Neuronal stem cell (in vitro differentiated cells): ENCODE measurements around the gene SLC22A16.

Experiments
- DNase-seq: peaks from one replicate; pipeline ENCODE4 v3.0.0-alpha.2; 2013; ENCODE audit warnings: low spot score
- H2AFZ ChIP-seq: one replicate; pipeline ENCODE4 v1.6.1; 2013; ENCODE audit warnings: mild to moderate bottlenecking, low read length, inconsistent platforms
- H2AK5ac ChIP-seq: 2 replicates; pipeline ENCODE4 v1.6.1; 2013; ENCODE audit warnings: low read depth, mild to moderate bottlenecking, inconsistent platforms, low read length, moderate library complexity, mixed read lengths
- H2BK120ac ChIP-seq: 2 replicates; pipeline ENCODE4 v1.6.1; 2013; ENCODE audit warnings: low read depth, mild to moderate bottlenecking, inconsistent platforms, low read length, moderate library complexity, mixed read lengths
- H2BK12ac ChIP-seq: one replicate; pipeline ENCODE4 v1.6.1; 2013; ENCODE audit warnings: low read length, inconsistent platforms
- H2BK15ac ChIP-seq: 2 replicates; pipeline ENCODE4 v1.6.1; 2013; ENCODE audit warnings: mild to moderate bottlenecking, low read length, inconsistent platforms, mixed read lengths
- H2BK5ac ChIP-seq: one replicate; pipeline ENCODE4 v1.6.1; 2013; ENCODE audit warnings: inconsistent platforms, mild to moderate bottlenecking, low read length, moderate library complexity
- H3K14ac ChIP-seq: one replicate; pipeline ENCODE4 v1.6.1; 2013; ENCODE audit warnings: low read length, inconsistent platforms
- H3K18ac ChIP-seq: 2 replicates; pipeline ENCODE4 v1.6.1; 2013; ENCODE audit warnings: low read length, inconsistent platforms
- H3K23ac ChIP-seq: 2 replicates; pipeline ENCODE4 v1.6.1; 2013; ENCODE audit warnings: low read depth, mild to moderate bottlenecking, mixed read lengths, low read length, inconsistent platforms; ENCODE audit not compliant: poor library complexity
- H3K27ac ChIP-seq: replicated peaks from 3 replicates; pipeline ENCODE4 v1.5.1; 2013; ENCODE audit warnings: low read length, inconsistent platforms
- H3K27me3 ChIP-seq, 3 experiments: 2 replicates each; pipeline ENCODE4 v1.6.1; 2013; ENCODE audit warnings: low read length in 3 of 3, mild to moderate bottlenecking in 2 of 3, inconsistent platforms in 1 of 3, low read depth in 1 of 3, mixed read lengths in 1 of 3, moderate library complexity in 1 of 3; ENCODE audit not compliant: control insufficient read depth in 3 of 3, insufficient read depth in 3 of 3
- H3K36me3 ChIP-seq, 2 donors: replicated peaks in 1 of 2; 2 replicates each; pipeline ENCODE4 v1.6.1; 2013; ENCODE audit warnings: low read length in 2 of 2; ENCODE audit not compliant: control insufficient read depth in 2 of 2, insufficient read depth in 2 of 2
- H3K4ac ChIP-seq: 2 replicates; pipeline ENCODE4 v1.6.1; 2013; ENCODE audit warnings: inconsistent platforms, mild to moderate bottlenecking, low read length, moderate library complexity
- H3K4me1 ChIP-seq, 2 donors: 1 replicate in 1 of 2; 2 replicates in 1 of 2; pipeline ENCODE4 v1.6.1; 2013; ENCODE audit warnings: low read length in 2 of 2, low read depth in 1 of 2; ENCODE audit not compliant: control insufficient read depth in 2 of 2, insufficient read depth in 1 of 2
- H3K4me2 ChIP-seq: one replicate; pipeline ENCODE4 v1.6.1; 2013; ENCODE audit warnings: mild to moderate bottlenecking, low read length, inconsistent platforms; ENCODE audit not compliant: insufficient read depth, poor library complexity, severe bottlenecking
- H3K4me3 ChIP-seq, 2 donors: 2 replicates each; pipeline ENCODE4 v1.5.1; 2013; ENCODE audit warnings: low read length in 2 of 2, mild to moderate bottlenecking in 2 of 2, inconsistent platforms in 1 of 2, moderate library complexity in 1 of 2
- H3K79me1 ChIP-seq: one replicate; pipeline ENCODE4 v1.6.1; 2013; ENCODE audit warnings: low read depth, mild to moderate bottlenecking, inconsistent platforms, low read length, moderate library complexity
- H3K9ac ChIP-seq: one replicate; pipeline ENCODE4 v1.6.1; 2013; ENCODE audit warnings: mild to moderate bottlenecking, low read depth, low read length, inconsistent platforms; ENCODE audit not compliant: poor library complexity
- H3K9me3 ChIP-seq, 2 donors: replicated peaks in 1 of 2; 2 replicates each; pipeline versions ENCODE3 to v1.6.1; 2013; ENCODE audit warnings: low read length in 2 of 2, mild to moderate bottlenecking in 2 of 2, inconsistent platforms in 1 of 2, low read depth in 1 of 2, mixed read lengths in 1 of 2, moderate library complexity in 1 of 2; ENCODE audit not compliant: control insufficient read depth in 2 of 2, insufficient read depth in 1 of 2
- H4K8ac ChIP-seq: one replicate; pipeline ENCODE4 v1.6.1; 2013; ENCODE audit warnings: low read depth, mild to moderate bottlenecking, inconsistent platforms, low read length, moderate library complexity
- H4K91ac ChIP-seq: one replicate; pipeline ENCODE4 v1.6.1; 2013; ENCODE audit warnings: low read length, low read depth, mild to moderate bottlenecking, inconsistent platforms; ENCODE audit not compliant: poor library complexity
- WGBS, 2 donors: extraction: QIAGEN DNeasy Blood & Tissue Kit; methylation state at CpG; one replicate each; pipeline ENCODE4 v1.1.7; 2013; ENCODE audit warnings: missing lambda C conversion rate in 2 of 2, mixed read lengths in 1 of 2; ENCODE audit not compliant: insufficient read length in 2 of 2, insufficient replicate concordance in 1 of 2; ENCODE audit errors: extremely low coverage in 2 of 2; 5-methylcytosine and 5-hydroxymethylcytosine counted together

SLC22A16 gene

DNA sequence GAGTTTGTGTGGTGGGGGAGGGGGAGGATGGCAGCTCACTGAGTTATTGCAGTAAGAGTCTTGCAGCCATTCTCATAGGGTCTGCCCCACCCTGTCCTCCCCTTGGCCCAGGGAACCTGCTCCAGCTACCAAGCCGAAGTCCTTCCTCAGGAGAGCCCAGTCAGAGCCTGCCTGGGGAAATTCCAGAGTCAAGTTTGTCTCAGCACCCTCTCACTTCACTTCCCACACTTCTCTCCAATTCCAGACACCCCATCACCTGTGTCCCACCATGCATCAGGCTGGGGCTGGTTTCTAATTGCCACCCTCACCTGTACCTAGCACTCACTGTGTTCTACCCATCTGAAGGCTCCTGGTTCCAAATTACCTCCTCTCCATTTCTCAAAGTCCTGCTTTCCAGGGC, 10.3 kb upstream of the SLC22A16 start:
- Histone ChIP-seq H3K9me3 (peaks cover 0 to 2% of the 10 kb centered on the region in 2 donors), H3K23ac (no peak overlapping the region), H4K8ac (no peak overlapping the region), H2BK15ac (no peak overlapping the region), H3K4me2 (no peak overlapping the region), H3K36me3 (no peaks in the 10 kb centered on the region), H3K79me1 (no peaks in the 10 kb centered on the region), H3K27me3 (no peaks in the 10 kb centered on the region), H2AK5ac (no peak overlapping the region), H3K4ac (no peak overlapping the region), H3K14ac (no peak overlapping the region), H2AFZ (no peak overlapping the region), H3K4me3 (no peak overlapping the region), H3K9ac (no peak overlapping the region), H4K91ac (no peak overlapping the region), H3K27ac (no peak overlapping the region), H2BK12ac (no peak overlapping the region), H2BK120ac (no peak overlapping the region), H2BK5ac (no peak overlapping the region), H3K18ac (no peak overlapping the region), H3K4me1 (peaks cover 0 to 2% of the 10 kb centered on the region in 2 donors)
- no CpG with 5 or more reads among the region's 1 CpG for WGBS, 2 donors
- no peak for DNase-seq

DNA sequence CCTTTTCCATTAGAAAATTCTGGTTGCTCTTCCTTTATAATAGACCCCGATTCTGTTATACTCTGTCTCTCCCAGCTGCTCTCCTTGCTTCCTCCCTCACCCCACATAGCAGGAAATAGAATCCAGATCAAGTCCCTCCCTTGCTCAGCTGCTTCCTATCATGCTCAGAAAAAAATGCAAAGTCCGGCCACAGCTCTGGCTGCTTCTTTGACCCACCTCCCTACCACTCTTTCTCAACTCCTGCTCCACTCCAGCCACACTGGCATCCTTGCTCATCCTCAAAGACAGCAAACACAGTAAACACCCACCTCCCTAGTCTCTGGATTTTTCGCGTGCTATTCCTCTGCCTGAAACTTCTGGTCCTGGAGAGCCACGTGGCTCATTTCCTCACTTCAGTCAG, 9.1 kb upstream of the SLC22A16 start:
- no CpG with 5 or more reads among the region's 5 CpGs for whole genome bisulfite sequencing, 2 donors
- Histone ChIP-seq H3K27me3 (no peaks in the 10 kb centered on the region), H3K4me2 (no peak overlapping the region), H2BK120ac (no peak overlapping the region), H2BK5ac (no peak overlapping the region), H3K14ac (no peak overlapping the region), H3K18ac (no peak overlapping the region), H3K36me3 (no peaks in the 10 kb centered on the region), H3K79me1 (no peaks in the 10 kb centered on the region), H3K27ac (no peak overlapping the region), H3K4ac (no peak overlapping the region), H4K91ac (no peak overlapping the region), H2BK15ac (no peak overlapping the region), H2BK12ac (no peak overlapping the region), H3K23ac (no peak overlapping the region), H3K9ac (no peak overlapping the region), H4K8ac (no peak overlapping the region), H3K9me3 (peaks cover 0 to 2% of the 10 kb centered on the region in 2 donors), H2AK5ac (no peak overlapping the region), H3K4me3 (no peak overlapping the region), H3K4me1 (no peaks in the 10 kb centered on the region), H2AFZ (no peak overlapping the region)
- no peak for DNase-seq

DNA sequence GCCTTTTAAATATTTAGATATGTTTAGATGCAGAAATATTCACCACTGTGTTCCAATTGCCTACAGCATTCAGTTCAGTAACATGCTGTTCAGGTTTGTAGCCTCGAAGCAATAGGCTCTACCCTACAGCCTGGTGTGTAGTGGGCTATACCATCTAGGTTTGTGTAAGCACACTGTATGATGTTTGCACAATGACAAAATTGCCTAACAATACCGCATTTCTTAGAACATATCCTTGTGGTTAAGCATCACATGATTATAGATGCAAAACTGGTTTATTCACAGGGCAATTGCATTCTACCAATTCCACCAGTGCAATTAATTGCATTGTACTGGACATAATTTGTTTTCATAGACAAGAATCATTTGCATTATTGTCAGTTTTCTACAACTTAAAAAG, 7.9 kb upstream of the SLC22A16 start:
- no peaks in the 10 kb centered on the region for H3K27me3 ChIP-seq
- no peak overlapping the region for H3K4me3 ChIP-seq
- no peak overlapping the region for H4K8ac ChIP-seq
- no peak overlapping the region for H2AFZ ChIP-seq
- H2BK120ac ChIP-seq: no peak overlapping the region
- H3K79me1 ChIP-seq: no peaks in the 10 kb centered on the region
- H2BK15ac ChIP-seq: no peak overlapping the region
- H4K91ac ChIP-seq: no peak overlapping the region
- H3K4ac ChIP-seq: no peak overlapping the region
- no peak overlapping the region for H3K14ac ChIP-seq
- H3K4me2 ChIP-seq: no peak overlapping the region
- H3K9ac ChIP-seq: no peak overlapping the region
- H3K9me3 ChIP-seq: peaks cover 0 to 2% of the 10 kb centered on the region in 2 donors
- WGBS, 2 donors: no CpG with 5 or more reads among the region's 2 CpGs
- H2AK5ac ChIP-seq: no peak overlapping the region
- no peak overlapping the region for H3K23ac ChIP-seq
- no peak overlapping the region for H2BK5ac ChIP-seq
- no peak overlapping the region for H2BK12ac ChIP-seq
- H3K4me1 ChIP-seq: no peaks in the 10 kb centered on the region
- H3K18ac ChIP-seq: no peak overlapping the region
- H3K27ac ChIP-seq: no peak overlapping the region
- no peak for DNase-seq
- no peaks in the 10 kb centered on the region for H3K36me3 ChIP-seq

DNA sequence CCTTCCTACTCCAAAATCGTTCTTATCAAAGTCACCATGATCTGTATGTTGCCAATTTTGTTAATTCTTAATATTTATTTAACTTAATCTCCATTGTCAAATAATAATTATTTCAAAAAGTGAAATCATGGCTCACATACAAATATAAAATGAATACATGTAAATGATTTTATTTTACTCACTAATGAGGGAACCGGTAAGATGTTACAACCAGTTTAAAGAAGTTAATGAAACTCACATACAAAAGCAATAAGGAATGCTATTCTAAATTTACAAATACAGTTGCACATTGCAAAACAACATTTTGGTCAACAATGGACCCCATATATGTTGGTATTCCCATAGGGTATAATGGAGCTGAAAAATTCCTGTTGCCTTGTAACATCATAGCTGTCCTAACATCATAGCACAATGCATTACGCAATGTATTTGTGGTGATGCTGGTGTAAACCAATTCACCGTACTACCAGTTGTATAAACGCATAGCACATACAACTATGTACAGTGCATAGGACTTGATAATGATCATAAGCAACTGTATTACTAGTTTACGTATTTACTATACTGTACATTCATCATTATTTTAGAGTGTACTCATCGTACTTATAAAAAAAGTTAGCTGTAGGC, 6.5 kb upstream of the SLC22A16 start:
- no peaks in the 10 kb centered on the region for H3K27me3 ChIP-seq
- no peaks in the 10 kb centered on the region for H3K4me1 ChIP-seq
- no peak overlapping the region for H3K4me3 ChIP-seq
- H2BK120ac ChIP-seq: no peak overlapping the region
- no peak overlapping the region for H3K18ac ChIP-seq
- H2BK12ac ChIP-seq: no peak overlapping the region
- peaks cover 0 to 2% of the 10 kb centered on the region in 2 donors for H3K9me3 ChIP-seq
- H2BK5ac ChIP-seq: no peak overlapping the region
- no peaks in the 10 kb centered on the region for H3K36me3 ChIP-seq
- no peak overlapping the region for H4K91ac ChIP-seq
- H3K9ac ChIP-seq: no peak overlapping the region
- H3K79me1 ChIP-seq: no peaks in the 10 kb centered on the region
- WGBS, 2 donors: no CpG with 5 or more reads among the region's 7 CpGs
- H3K23ac ChIP-seq: no peak overlapping the region
- no peak for DNase-seq
- no peak overlapping the region for H3K4ac ChIP-seq
- no peak overlapping the region for H2AK5ac ChIP-seq
- no peak overlapping the region for H3K4me2 ChIP-seq
- H2AFZ ChIP-seq: no peak overlapping the region
- H3K27ac ChIP-seq: no peak overlapping the region
- no peak overlapping the region for H2BK15ac ChIP-seq
- no peak overlapping the region for H3K14ac ChIP-seq
- H4K8ac ChIP-seq: no peak overlapping the region
